Measurements from ENCODE around the gene CPN2.

The CPN2 gene

GRCh38 chr3:194379651-194380050, 28.5 kb upstream of the CPN2 start:
- DNase-seq: no peak

DNA sequence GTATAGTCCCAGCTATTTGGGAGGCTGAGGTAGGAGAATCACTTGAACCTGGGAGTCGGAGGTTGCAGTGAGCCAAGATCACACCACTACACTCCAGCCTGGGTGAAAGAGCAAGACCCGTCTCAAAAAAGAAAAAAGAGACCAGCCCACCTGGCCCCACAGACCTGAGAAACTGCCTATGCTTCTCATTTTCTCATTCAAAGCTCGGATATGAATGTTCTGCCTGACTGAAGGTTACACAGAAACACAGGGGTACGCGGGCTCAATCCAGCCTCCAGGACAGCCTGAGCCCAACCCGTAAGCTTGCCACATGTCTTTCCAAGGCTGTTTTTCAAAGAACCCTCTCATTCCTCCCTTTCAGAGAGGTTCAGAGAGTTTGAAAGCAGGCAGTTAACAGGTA, 28.1 kb upstream of the CPN2 start:
- no peak for DNase-seq

DNA sequence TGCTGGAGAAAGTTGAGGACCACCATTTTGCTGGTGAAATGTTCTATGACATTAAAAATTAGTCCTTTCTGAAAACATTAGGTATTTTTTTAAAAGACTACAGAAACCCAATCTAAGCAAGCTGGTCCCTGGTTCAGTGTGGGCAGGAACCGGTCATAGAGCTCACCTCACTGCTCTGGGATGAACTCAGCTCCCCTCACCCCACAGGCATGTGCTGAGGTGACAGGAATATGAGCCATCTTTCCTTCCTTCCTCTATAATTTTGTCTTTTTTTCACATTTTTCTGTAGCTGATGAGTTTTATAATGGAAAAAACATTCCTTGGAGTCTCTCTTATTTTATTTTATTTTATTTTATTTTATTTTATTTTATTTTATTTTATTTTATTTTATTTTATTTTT, 26.6 kb upstream of the CPN2 start:
- no peak for DNase-seq

DNA sequence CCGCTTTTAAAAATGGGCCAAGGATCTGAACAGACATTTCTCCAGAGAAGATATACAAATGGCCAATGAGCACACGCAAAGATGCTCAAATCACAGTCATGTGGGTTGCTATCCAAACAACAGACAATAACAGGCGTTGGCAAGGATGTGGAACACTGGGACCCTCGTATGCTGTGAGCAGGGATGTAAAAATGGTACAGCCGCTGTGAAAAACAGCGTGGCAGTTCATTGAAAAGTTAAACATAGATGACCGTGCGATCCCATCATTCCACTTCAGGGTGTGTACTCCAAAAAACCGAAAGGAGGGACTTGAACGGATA, 25.1 kb upstream of the CPN2 start:
- DNase-seq: no peak

DNA sequence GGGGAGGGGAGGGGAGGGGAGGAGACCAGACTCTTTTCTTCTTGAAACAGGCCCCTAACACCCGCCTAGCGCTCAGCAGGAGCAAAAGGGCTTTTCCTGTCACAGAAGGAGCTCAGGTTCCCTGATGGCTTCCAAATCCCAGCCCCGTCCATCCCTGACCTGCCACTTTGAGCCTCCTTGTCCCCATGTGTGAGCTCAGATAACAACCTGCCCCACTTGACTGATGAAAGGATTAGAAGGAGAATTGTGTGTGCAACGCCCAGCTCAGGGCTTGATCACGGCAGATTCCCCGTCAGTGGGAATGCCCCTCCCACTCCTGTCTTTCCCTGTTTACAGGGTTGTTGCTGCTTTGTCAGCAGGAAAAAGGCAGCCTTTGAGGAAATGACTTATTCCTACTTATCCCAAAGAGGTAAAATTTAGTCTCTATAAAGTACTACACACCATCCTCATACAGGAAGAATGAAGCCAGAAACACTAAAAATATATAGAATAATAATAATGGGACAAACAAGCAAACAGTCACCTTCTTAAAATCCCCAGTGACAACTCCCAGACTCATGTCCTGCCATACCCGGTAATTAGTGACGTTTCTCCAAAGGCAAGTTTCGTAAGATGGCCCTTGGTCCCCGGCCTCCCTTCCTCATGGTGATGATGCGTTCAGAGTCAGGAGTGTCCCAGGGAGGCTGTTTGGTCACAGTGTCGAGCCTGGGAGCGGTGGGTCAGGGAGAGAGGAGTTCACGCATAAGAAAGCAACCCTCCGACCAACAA, 24.5 kb upstream of the CPN2 start:
- DNase-seq: no peak

- no peak for DNase-seq
Measured at GRCh38 chr3:194374935-194375334, 23.8 kb upstream of the CPN2 start.

DNA sequence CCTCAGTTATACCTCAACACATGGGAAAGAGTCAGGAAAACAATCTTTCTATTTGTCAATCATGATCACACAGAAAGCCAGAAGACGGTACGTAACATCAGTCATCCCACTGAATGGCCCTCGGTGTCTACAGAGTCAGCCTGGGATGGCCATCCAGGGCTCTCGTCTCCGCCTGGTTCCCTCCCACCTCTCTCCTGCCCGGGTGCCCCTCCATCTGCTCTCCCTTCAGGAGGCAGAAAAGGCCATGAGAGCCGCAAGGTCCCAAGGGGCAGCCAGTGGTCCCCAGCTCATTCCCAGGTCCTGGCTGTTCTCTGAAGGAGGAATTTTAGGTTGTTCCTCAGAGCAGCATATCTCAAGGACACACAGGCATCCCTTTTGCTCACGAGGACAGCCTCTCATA, 22.8 kb upstream of the CPN2 start:
- no peak for DNase-seq

DNA sequence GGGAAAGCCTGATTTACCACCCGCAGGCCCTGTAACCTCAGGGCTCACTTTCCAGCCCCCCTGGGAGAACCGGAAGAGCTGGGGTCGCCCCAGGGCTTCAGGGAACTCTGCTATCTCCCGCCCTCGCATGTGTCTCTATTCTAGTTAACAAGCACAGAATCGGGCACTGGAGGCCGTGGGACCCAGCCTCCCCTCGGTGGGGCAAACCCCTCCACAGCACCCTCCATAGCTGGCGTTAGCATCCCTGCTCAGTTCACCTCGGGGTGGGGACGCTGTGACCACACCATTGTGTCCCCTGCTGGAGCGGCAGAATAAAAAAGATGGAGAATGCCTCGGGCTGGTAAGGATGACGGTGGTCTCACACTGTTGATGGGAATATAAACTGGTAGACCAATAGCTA, 21.9 kb upstream of the CPN2 start:
- DNase-seq: no peak

DNA sequence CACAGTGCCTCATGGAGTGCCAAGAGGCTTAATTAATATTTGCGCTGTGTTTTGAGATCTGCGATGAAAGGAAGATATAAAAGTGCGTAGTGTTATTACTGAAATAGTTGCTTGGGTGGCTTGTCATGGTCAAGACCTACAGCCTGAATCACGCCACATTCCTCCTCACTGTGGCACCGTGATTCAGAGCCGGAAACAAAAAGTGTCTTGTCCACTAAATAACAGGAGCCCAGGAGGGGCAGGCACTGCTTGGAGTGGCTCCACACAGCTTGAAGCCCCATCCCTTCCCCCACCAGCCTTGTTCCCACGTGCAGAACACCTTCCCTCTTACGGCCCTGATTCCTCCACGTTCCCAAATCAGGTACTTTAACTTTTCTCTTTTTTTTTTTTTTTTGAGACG, 19.6 kb upstream of the CPN2 start:
- DNase-seq: no peak

- DNase-seq: no peak
Measured at GRCh38 chr3:194369522-194370279, 18.6 kb upstream of the CPN2 start, which contains the start of gene LRRC15. Gene LRRC15 (minus strand): TSS chr3:194369743. CDS start chr3:194361043, 8,700 bp downstream.

GRCh38 chr3:194368918-194369317, 17.8 kb upstream of the CPN2 start:
- DNase-seq: no peak

DNA sequence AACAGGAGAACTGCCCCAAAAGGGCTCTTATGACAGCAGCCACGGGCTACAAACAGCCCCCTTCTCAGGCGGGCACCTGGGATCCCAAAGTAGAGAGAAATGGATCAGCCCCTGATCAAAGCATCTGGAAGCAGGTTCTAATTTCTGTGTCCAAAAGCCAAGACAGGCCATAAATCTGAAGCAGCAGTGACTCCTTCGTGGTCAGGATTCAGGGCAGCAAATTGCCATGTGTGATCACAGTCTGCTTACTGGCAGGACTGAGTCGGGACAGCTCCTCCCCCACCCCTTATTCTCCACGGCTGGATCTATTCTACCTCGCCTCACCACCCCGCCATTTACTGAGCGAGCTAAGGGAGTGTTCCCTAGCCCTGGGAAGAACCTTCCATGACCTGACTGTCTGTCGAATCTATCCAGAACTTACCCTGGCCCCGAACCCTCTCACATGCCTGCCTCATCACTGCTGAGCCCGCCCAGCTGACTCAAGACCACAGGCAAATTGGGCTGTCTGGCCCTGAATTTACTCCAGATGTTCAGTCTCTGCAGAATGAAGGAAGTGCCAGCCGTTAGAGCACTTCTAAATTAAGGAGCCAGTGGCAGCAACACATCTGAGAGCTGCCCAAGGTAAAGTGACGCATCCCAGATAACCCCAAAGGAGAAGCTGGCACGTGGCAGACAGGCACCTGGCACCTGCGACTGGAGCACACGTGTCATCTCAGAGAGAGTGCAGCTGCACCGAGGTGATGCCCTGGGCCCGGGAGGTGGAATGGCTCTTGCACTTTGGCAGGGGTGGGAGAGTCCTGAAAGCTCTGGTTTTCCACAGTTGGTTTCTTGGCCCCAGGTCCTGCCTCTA, 17.1 kb upstream of the CPN2 start:
- no peak for DNase-seq

- DNase-seq: no peak
Measured at GRCh38 chr3:194365978-194366490, 14.9 kb upstream of the CPN2 start.

DNA sequence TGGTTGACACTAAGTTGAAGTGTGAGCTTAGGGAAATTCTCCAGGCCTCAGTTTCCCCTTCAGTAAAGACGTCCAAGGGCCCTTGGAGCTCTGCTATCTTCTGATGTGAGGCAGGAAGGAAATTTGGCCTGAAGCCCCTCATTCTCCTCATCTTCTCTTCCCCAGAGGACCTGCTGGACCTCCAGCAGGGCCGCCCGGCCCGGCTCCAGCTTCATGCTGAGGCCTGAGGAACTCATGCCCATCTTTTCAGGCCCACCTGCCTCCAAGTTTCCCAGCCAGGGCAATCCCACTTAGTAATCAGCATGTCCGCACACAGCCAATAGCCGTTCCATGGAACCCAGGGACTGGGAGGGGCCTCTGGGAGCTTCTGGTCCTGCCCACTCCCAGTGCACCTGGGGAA, 14.4 kb upstream of the CPN2 start:
- DNase-seq: no peak

GRCh38 chr3:194364652-194365434, 13.7 kb upstream of the CPN2 start:
- no peak for DNase-seq

GRCh38 chr3:194364314-194364651, 13.2 kb upstream of the CPN2 start:
- no peak for DNase-seq

- no peak for DNase-seq
Measured at GRCh38 chr3:194360568-194360967, 9.4 kb upstream of the CPN2 start.

DNA sequence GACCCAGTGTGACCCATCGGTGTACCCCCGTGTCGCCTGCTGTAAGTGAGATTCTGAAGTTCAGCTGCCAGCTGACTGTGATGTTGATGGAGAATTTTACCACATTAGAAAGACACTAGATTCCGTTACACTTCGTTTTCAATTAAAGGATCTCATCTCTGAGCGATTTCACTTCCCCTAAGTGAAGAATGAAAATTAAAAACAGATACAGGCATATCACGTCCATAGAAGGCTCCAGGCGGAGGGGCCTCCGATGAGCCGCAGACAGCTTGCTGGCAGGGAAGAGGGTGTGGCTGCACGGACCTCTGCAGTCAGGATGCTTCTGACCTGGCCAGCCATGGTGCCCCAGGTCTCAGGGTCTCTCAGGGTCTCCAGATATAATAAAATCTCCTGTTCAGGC, 6.6 kb upstream of the CPN2 start:
- no peak for DNase-seq

DNA sequence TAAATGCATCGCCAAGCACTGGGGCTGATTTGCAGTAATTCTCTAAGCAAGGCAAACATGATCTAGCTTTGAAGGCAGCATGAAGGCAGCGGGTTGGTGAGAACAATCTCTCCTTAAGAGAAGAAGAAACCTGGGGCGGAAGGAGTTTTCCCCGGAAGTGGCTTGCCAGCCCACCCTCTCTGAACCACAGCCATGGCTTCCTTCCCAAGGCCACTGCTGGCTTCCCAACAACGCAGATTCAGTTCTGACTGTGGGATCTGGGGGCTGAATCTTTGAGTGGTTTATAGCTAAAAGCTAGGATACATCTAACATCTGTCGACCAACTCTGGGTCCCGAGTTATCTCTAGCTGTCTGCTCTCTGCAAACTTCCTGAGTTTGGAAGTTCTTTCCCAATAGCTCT, 4.3 kb upstream of the CPN2 start:
- DNase-seq: no peak

DNA sequence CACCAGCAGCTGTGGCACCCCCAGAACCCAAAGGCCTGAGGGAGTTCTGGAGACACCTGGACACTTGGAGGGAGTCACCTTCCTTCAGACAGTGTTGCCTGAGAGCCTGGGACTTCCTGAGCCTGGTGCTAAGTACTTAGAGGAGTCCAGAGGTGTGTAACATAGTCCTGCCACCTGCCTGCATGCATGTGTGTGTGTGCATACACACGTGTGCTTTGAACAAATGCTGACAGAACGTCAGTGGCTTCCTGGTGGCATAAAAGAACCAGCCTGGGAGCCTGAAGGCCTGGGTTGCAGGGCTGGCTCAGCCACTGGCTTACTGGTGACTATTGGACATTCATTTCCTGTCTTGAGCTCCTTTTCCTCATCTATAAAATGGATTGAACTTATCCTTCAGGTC, 3.2 kb upstream of the CPN2 start:
- DNase-seq: no peak

DNA sequence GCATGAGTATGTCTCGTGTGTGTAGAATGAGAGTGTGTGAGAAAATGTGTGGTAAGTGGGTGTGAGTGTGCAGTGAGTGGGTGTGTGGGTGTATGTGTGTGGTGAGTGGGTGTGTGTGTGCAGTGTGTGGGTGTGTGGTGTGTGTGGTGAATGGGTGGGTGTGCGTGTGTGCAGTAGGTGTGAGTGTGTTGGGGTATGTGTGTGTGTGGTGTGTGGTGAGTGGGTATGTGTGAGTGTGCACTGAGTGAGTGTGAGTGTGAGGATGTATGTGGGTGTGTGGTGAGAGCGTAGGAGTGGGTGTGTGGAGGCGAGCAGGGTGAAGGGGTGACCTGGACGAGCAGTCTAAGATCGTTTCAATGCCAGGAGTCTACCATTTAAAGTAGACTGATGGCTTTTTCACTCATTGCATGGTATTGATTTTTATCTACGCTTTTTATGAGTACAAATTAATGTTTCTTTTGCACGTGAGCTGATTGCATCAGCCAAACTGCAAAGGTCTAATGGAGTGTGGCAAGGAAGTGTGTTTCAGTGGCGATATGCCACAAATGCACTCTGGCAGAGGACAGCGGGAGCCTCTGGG, 1.6 kb upstream of the CPN2 start:
- DNase-seq: no peak

DNA sequence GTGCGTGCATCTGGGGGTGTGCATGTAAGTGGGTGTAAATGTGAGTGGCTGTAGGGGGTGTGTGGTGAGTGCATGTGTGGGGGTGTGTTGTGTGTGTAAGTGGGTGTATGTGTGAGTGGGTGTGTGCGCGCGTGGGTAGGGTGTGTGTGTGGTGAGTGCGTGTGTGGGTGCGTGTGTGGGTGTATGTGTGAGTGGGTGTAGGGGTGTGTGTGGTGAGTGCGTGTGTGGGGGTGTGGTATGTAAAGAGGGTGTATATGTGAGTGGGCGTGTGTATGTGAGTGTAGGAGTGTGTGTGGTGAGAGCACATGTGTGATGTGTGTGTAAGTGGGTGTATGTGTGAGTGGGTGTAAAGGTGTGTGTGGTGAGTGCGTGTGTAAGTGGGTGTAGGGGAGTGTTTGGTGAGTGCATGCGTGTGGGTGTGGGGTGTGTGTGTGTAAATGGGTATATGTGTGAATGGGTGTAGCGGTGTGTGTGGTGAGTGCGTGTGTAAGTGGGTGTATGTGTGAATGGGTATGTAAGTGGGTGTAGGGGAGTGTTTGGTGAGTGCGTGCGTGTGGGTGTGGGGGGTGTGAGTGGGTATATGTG, 916 bp upstream of the CPN2 start:
- no peak for DNase-seq

Data from stimulated activated CD4-positive, alpha-beta T cell treated with anti-CD3 and anti-CD28 coated beads, Interleukin-1b, Interleukin-23, amount 100 ng/mL, for 48 hours (primary cell).